Measurements from ENCODE around the gene GPA33. TPM values are rescaled to one million over a fixed set of nuclear protein-coding genes. Genes with fewer than 3 reads are reported as not detected.
A peak's percentile ranks its signal among the peaks of the same experiment; 100 is the strongest.

GPA33 gene
- total RNA-seq, 1 experiment from 2014 or later = not detected

DNA sequence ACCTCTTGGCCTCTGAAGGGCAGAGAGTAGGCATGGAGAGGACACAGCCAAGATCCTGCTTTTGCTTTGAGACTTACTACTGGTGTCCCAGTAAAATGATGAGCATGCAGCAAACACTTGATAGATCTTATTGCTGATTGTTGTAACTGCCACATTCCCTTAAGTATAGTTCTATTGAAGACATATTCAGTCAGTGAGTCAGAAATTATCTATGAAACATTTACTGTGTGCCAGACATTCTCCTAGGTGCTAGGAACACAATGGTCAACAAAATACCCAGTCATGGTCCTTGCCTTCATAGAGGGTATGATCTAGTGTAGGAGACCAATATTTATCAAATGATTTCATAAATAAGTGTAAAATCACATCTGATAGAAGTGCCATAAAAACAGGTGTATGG, 17.3 kb upstream of the GPA33 start:
- Histone ChIP-seq H4K20me1 (ENCODE audit: insufficient read depth) (no peaks in the 10 kb centered on the region), H3K9me2 (ENCODE audit: insufficient read depth) (no peaks in the 10 kb centered on the region), H3K4me3 (no peak overlapping the region), H3K36me3 (ENCODE audit: low read depth) (no peaks in the 10 kb centered on the region), H3K9me3 (ENCODE audit: insufficient read depth, low read depth) (0 out of 2 replicates have a peak, but pooled peaks cover 3% of the 10 kb centered on the region), H3F3A (ENCODE audit: insufficient read depth, low read depth) (peaks cover 44% of the 10 kb centered on the region), H3K4me1 (replicated peaks; ENCODE audit: insufficient read depth) (peaks cover 77% of the 10 kb centered on the region), H3K27ac (no peak overlapping the region), H3K4me2 (no peak overlapping the region), H3K27me3 (ENCODE audit: insufficient read depth, low read depth) (no peaks in the 10 kb centered on the region), H3K79me2 (ENCODE audit: low read depth) (no peaks in the 10 kb centered on the region), H2AFZ (no peak overlapping the region)
- intact Hi-C loops (cut with micrococcal nuclease; ENCODE audit: unreplicated experiment) = loop anchor here (5.0 kb wide), 1 partner anchor 40 kb away; no protein-coding TSS in a partner anchor
- CTCF ChIA-PET = no interaction called here
- BruUV-seq (replicated peaks) = no TSS peak
- TF ChIP-seq EZH2 (IDR thresholded peaks at IDR 0.05; ENCODE audit: low read depth) = no peak
- TF ChIP-seq CTCF (conservative IDR thresholded peaks at IDR 0.05) = no peak
- POLR2A ChIA-PET (ENCODE audit: unreplicated experiment) = no interaction called here
- DNase-seq = peak in 1 of 2 experiments; percentile 74

DNA sequence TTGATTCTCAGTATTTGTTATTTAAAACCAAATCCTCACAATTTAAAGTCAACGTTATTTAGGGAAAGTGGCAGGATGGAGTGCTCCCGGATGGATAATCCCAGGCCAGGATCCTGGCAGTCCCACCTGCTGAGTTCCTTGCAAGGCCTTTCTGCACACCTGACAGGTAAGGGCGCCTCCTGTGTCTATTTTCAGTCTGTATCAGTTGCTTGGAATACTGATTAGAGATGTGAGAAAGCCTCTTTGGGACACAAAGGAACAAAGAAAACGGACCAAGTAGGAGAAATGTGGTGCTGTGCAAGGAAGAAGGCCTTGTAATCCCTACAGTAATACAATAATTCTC, 15.9 kb upstream of the GPA33 start:
- ChIA-PET CTCF (no interaction called here), POLR2A (ENCODE audit: unreplicated experiment) (no interaction called here)
- H3K4me2 ChIP-seq = 0 out of 2 replicates have a peak overlapping the region, but pooled peaks have one; percentile 21
- H3K9me3 ChIP-seq (ENCODE audit: insufficient read depth, low read depth) = 0 out of 2 replicates have a peak, but pooled peaks cover 3% of the 10 kb centered on the region
- H2AFZ ChIP-seq = no peak overlapping the region
- H3K79me2 ChIP-seq (ENCODE audit: low read depth) = no peaks in the 10 kb centered on the region
- peaks cover 78% of the 10 kb centered on the region for H3K4me1 ChIP-seq (replicated peaks; ENCODE audit: insufficient read depth)
- no peak for DNase-seq
- H3F3A ChIP-seq (ENCODE audit: insufficient read depth, low read depth) = peaks cover 44% of the 10 kb centered on the region
- H3K36me3 ChIP-seq (ENCODE audit: low read depth) = no peaks in the 10 kb centered on the region
- no peak overlapping the region for H3K27ac ChIP-seq
- BruUV-seq (replicated peaks) = no TSS peak
- H3K4me3 ChIP-seq = no peak overlapping the region
- intact Hi-C loops (cut with micrococcal nuclease; ENCODE audit: unreplicated experiment) = loop anchor here (5.0 kb wide), 1 partner anchor 39 kb away; no protein-coding TSS in a partner anchor
- TF ChIP-seq EZH2 (IDR thresholded peaks at IDR 0.05; ENCODE audit: low read depth) = no peak
- no peak for TF ChIP-seq CTCF (conservative IDR thresholded peaks at IDR 0.05)
- no peaks in the 10 kb centered on the region for H4K20me1 ChIP-seq (ENCODE audit: insufficient read depth)
- no peaks in the 10 kb centered on the region for H3K27me3 ChIP-seq (ENCODE audit: insufficient read depth, low read depth)
- no peaks in the 10 kb centered on the region for H3K9me2 ChIP-seq (ENCODE audit: insufficient read depth)

DNA sequence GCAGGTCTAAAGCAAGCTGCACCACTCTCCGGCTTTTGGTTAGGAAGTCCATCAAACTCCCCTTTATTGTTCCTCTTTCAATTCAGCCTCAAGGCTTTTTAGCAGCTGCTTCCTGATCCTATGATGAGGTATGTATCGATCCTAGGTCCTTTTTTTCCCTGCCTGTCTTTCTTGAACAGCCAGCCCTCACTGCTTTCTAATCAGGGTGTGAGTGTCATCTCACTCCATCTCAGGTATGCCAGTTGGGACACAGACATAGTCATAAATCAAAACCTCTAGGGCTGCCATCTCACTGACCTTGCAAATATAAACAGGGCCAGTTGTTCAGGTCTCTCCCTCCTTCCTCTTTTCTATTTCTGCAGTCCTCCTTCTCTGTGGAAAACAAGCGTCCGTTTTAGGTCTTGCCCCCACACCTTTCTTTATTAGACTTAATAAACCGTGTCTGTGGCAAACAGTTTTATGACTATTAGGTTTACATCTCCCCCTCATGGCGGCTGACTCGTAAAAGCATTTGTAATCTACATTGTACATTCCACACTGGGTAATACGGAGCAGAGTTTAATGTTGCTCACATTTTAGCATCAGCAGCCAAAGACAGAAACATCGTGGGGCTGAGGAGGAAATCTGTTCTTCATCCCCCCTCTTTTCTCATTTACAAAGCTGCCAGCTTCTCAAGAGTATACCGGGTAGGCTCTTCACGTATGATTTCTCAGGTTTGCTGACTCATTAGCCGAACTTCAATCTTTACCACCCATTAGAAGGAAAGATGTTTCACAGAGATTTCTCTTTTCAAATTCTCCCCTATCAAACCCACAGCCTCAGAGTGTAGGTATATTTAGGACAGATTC, 15.3 kb upstream of the GPA33 start:
- Histone ChIP-seq H3K79me2 (ENCODE audit: low read depth) (no peaks in the 10 kb centered on the region), H3K36me3 (ENCODE audit: low read depth) (no peaks in the 10 kb centered on the region), H3K27me3 (ENCODE audit: insufficient read depth, low read depth) (no peaks in the 10 kb centered on the region), H3K4me1 (replicated peaks; ENCODE audit: insufficient read depth) (peaks cover 75% of the 10 kb centered on the region), H3K4me2 (peak overlapping the region; percentile 21), H2AFZ (no peak overlapping the region), H3K4me3 (no peak overlapping the region), H3K27ac (0 out of 2 replicates have a peak overlapping the region, but pooled peaks have one; percentile 2), H3F3A (ENCODE audit: insufficient read depth, low read depth) (peaks cover 42% of the 10 kb centered on the region), H3K9me2 (ENCODE audit: insufficient read depth) (no peaks in the 10 kb centered on the region), H3K9me3 (ENCODE audit: insufficient read depth, low read depth) (no peaks in the 10 kb centered on the region), H4K20me1 (ENCODE audit: insufficient read depth) (no peaks in the 10 kb centered on the region)
- POLR2A ChIA-PET (ENCODE audit: unreplicated experiment) = no interaction called here
- CTCF ChIA-PET = no interaction called here
- no TSS peak for BruUV-seq (replicated peaks)
- intact Hi-C loops (cut with micrococcal nuclease; ENCODE audit: unreplicated experiment) = loop anchor here (5.0 kb wide), 1 partner anchor 38 kb away; no protein-coding TSS in a partner anchor
- peak in 1 of 2 experiments; percentile 68 for DNase-seq
- no peak for TF ChIP-seq EZH2 (IDR thresholded peaks at IDR 0.05; ENCODE audit: low read depth)
- no peak for TF ChIP-seq CTCF (conservative IDR thresholded peaks at IDR 0.05)
